ENCODE data around the gene C1orf146. TPM values are rescaled to one million over a fixed set of nuclear protein-coding genes. Genes with fewer than 3 reads are reported as not detected.

C1orf146 gene
- total RNA-seq, 1 experiment from 2014 or later = not detected

DNA sequence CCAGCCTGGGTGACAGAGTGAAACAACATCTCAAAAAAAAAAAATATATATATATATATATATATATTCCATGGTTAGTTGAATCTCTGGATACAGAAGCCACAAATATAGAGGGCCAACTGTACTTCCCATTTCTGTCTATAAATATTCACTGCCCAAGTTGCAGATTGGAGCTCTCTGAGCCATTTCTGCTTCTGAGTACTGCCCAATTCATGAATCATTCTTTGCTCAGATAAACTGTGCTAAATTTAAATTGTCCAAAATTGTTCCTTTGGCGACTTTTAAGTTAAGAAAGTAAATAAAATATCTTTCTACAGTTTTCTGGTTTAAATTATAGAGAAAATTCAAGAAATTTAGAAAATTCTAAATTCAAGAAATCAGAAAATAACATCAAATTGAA is 23.2 kb upstream of the C1orf146 start:
- CTCF ChIA-PET = no interaction called here
- no TSS peak for BruUV-seq (replicated peaks)

DNA sequence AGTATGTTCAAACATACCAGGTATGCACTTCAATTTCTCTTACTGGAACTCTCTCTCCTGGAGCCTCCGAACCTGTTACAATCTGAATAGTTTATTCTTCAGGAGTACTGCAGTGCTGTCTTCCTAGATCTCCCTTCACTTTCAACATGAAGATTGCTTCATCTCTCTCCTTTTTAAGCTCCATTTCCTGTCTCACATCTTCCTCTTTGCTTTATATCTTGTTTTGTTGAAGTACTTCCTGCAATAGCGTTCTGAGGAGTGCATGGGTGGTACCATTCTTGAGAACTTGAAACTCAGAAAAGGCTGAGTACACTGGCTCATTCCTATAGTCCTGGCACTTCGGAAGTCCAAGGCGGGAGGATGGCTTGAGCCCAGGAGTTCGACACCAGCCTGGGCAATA is 15.7 kb upstream of the C1orf146 start:
- no peaks in the 10 kb centered on the region for H3F3A ChIP-seq (ENCODE audit: low read length, unreplicated experiment)
- no TSS peak for BruUV-seq (replicated peaks)
- H3K79me2 ChIP-seq (ENCODE audit: low read length) = no peaks in the 10 kb centered on the region
- no peaks in the 10 kb centered on the region for H3K36me3 ChIP-seq (ENCODE audit: low read depth, low read length)
- H3K4me2 ChIP-seq (ENCODE audit: low read length) = no peak overlapping the region
- intact Hi-C loops (cut with micrococcal nuclease) = no loop called here
- no peak overlapping the region for H3K4me3 ChIP-seq (ENCODE audit: low read length)
- H2AFZ ChIP-seq (ENCODE audit: low read length) = no peak overlapping the region
- H3K4me1 ChIP-seq (ENCODE audit: insufficient read depth, low read length) = no peaks in the 10 kb centered on the region
- 0 out of 2 replicates have a peak, but pooled peaks cover 4% of the 10 kb centered on the region for H3K9me3 ChIP-seq (ENCODE audit: low read length)
- ChIA-PET CTCF (no interaction called here), POLR2A (ENCODE audit: unreplicated experiment) (no interaction called here)
- H4K20me1 ChIP-seq (ENCODE audit: low read length) = no peaks in the 10 kb centered on the region
- H3K9me2 ChIP-seq (replicated peaks; ENCODE audit: low read length) = no peaks in the 10 kb centered on the region
- H3K27me3 ChIP-seq (ENCODE audit: low read length) = no peaks in the 10 kb centered on the region
- TF ChIP-seq EZH2 (IDR thresholded peaks at IDR 0.05; ENCODE audit: low read length, unreplicated experiment) (no peak), EZH2phosphoT487 (IDR thresholded peaks at IDR 0.05; ENCODE audit: borderline replicate concordance, low read length) (no peak)
- TF ChIP-seq, protein P1, sequence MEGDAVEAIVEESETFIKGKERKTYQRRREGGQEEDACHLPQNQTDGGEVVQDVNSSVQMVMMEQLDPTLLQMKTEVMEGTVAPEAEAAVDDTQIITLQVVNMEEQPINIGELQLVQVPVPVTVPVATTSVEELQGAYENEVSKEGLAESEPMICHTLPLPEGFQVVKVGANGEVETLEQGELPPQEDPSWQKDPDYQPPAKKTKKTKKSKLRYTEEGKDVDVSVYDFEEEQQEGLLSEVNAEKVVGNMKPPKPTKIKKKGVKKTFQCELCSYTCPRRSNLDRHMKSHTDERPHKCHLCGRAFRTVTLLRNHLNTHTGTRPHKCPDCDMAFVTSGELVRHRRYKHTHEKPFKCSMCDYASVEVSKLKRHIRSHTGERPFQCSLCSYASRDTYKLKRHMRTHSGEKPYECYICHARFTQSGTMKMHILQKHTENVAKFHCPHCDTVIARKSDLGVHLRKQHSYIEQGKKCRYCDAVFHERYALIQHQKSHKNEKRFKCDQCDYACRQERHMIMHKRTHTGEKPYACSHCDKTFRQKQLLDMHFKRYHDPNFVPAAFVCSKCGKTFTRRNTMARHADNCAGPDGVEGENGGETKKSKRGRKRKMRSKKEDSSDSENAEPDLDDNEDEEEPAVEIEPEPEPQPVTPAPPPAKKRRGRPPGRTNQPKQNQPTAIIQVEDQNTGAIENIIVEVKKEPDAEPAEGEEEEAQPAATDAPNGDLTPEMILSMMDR (conservative IDR thresholded peaks at IDR 0.05; ENCODE audit: low read depth, low read length) = no peak
- ATAC-seq (no peak), DNase-seq (no peak)
- H3K9ac ChIP-seq (ENCODE audit: low read length) = no peak overlapping the region
- H3K27ac ChIP-seq (ENCODE audit: low read length) = no peak overlapping the region

More for the DNA sequence above, 23.2 kb upstream of the C1orf146 start:
- no peaks in the 10 kb centered on the region for H3K27me3 ChIP-seq (ENCODE audit: low read length)
- no peak overlapping the region for H3K27ac ChIP-seq (ENCODE audit: low read length)
- no peaks in the 10 kb centered on the region for H3K9me2 ChIP-seq (replicated peaks; ENCODE audit: low read length)
- no peak overlapping the region for H3K4me3 ChIP-seq (ENCODE audit: low read length)
- H3K4me2 ChIP-seq (ENCODE audit: low read length) = no peak overlapping the region
- DNase-seq (no peak), ATAC-seq (no peak)
- H4K20me1 ChIP-seq (ENCODE audit: low read length) = no peaks in the 10 kb centered on the region
- POLR2A ChIA-PET (ENCODE audit: unreplicated experiment) = no interaction called here
- no peak overlapping the region for H3K9ac ChIP-seq (ENCODE audit: low read length)
- intact Hi-C loops (cut with micrococcal nuclease) = no loop called here
- H3K79me2 ChIP-seq (ENCODE audit: low read length) = no peaks in the 10 kb centered on the region
- no peaks in the 10 kb centered on the region for H3K36me3 ChIP-seq (ENCODE audit: low read depth, low read length)
- no peaks in the 10 kb centered on the region for H3K9me3 ChIP-seq (ENCODE audit: low read length)
- H3F3A ChIP-seq (ENCODE audit: low read length, unreplicated experiment) = no peaks in the 10 kb centered on the region
- no peaks in the 10 kb centered on the region for H3K4me1 ChIP-seq (ENCODE audit: insufficient read depth, low read length)
- TF ChIP-seq, protein P1 (conservative IDR thresholded peaks at IDR 0.05; ENCODE audit: low read depth, low read length) = no peak
- TF ChIP-seq EZH2phosphoT487 (IDR thresholded peaks at IDR 0.05; ENCODE audit: borderline replicate concordance, low read length) (no peak), EZH2 (IDR thresholded peaks at IDR 0.05; ENCODE audit: low read length, unreplicated experiment) (no peak)
- H2AFZ ChIP-seq (ENCODE audit: low read length) = no peak overlapping the region

DNA sequence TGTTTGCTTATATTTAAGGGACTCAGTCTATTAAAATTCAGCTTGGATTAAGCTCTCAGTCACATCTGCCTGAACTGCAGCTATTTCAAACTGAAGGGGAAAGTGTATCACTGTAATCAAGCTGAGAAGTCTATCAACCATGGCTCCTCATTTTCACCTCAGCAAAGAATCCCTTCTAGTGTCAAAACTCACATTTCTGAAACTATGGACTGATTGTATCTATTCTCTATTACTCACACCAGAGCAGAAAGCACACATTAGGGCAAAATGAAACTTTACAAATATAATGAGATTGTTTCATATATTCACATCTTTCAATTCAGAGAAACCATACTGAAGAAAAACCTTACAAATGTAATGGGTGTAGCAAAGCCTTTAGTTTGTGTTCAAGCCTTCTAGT is 14.6 kb upstream of the C1orf146 start:
- H3K9ac ChIP-seq (ENCODE audit: low read length) = no peak overlapping the region
- H3K9me3 ChIP-seq (ENCODE audit: low read length) = 0 out of 2 replicates have a peak, but pooled peaks cover 4% of the 10 kb centered on the region
- no TSS peak for BruUV-seq (replicated peaks)
- no peak overlapping the region for H3K27ac ChIP-seq (ENCODE audit: low read length)
- H3K4me2 ChIP-seq (ENCODE audit: low read length) = no peak overlapping the region
- ATAC-seq (no peak), DNase-seq (no peak)
- ChIA-PET POLR2A (ENCODE audit: unreplicated experiment) (no interaction called here), CTCF (no interaction called here)
- no peak overlapping the region for H2AFZ ChIP-seq (ENCODE audit: low read length)
- H3F3A ChIP-seq (ENCODE audit: low read length, unreplicated experiment) = no peaks in the 10 kb centered on the region
- H3K36me3 ChIP-seq (ENCODE audit: low read depth, low read length) = no peaks in the 10 kb centered on the region
- TF ChIP-seq EZH2 (IDR thresholded peaks at IDR 0.05; ENCODE audit: low read length, unreplicated experiment) (no peak), EZH2phosphoT487 (IDR thresholded peaks at IDR 0.05; ENCODE audit: borderline replicate concordance, low read length) (no peak)
- TF ChIP-seq, protein P1 (conservative IDR thresholded peaks at IDR 0.05; ENCODE audit: low read depth, low read length) = no peak
- H3K9me2 ChIP-seq (replicated peaks; ENCODE audit: low read length) = no peaks in the 10 kb centered on the region
- no peaks in the 10 kb centered on the region for H3K4me1 ChIP-seq (ENCODE audit: insufficient read depth, low read length)
- no peak overlapping the region for H3K4me3 ChIP-seq (ENCODE audit: low read length)
- H3K79me2 ChIP-seq (ENCODE audit: low read length) = no peaks in the 10 kb centered on the region
- intact Hi-C loops (cut with micrococcal nuclease) = no loop called here
- no peaks in the 10 kb centered on the region for H3K27me3 ChIP-seq (ENCODE audit: low read length)
- H4K20me1 ChIP-seq (ENCODE audit: low read length) = no peaks in the 10 kb centered on the region
